Fibroblast of lung (primary cell): ENCODE results near the gene SRD5A3.

ENCODE experiments used
- CTCF ChIP-seq, 2 donors: IDR thresholded peaks in 1 of 2; conservative IDR thresholded peaks in 1 of 2; 1 replicate in 1 of 2; 2 replicates in 1 of 2; pipeline ENCODE4 v1.5.1; 2011 to 2012; ENCODE audit warnings: low read length in 2 of 2, control low read depth in 1 of 2, inconsistent platforms in 1 of 2, low read depth in 1 of 2, mild to moderate bottlenecking in 1 of 2
- EZH2 ChIP-seq: IDR thresholded peaks from 2 replicates; pipeline ENCODE4 v1.5.1; 2012; ENCODE audit warnings: low read length, control low read depth, mild to moderate bottlenecking; ENCODE audit errors: missing control alignments

- TF ChIP-seq CTCF (conservative IDR thresholded peaks at IDR 0.05 in 1 of 2, IDR thresholded peaks at IDR 0.05 in 1 of 2; ENCODE audit: low read depth in 1 of 2, low read length in 2 of 2) (no peak), EZH2 (no peak)
Measured at GRCh38 chr4:55352726-55353125, 6.7 kb downstream of the SRD5A3 start.
